ENCODE measurements around the gene COL6A1.

COL6A1 gene

DNA sequence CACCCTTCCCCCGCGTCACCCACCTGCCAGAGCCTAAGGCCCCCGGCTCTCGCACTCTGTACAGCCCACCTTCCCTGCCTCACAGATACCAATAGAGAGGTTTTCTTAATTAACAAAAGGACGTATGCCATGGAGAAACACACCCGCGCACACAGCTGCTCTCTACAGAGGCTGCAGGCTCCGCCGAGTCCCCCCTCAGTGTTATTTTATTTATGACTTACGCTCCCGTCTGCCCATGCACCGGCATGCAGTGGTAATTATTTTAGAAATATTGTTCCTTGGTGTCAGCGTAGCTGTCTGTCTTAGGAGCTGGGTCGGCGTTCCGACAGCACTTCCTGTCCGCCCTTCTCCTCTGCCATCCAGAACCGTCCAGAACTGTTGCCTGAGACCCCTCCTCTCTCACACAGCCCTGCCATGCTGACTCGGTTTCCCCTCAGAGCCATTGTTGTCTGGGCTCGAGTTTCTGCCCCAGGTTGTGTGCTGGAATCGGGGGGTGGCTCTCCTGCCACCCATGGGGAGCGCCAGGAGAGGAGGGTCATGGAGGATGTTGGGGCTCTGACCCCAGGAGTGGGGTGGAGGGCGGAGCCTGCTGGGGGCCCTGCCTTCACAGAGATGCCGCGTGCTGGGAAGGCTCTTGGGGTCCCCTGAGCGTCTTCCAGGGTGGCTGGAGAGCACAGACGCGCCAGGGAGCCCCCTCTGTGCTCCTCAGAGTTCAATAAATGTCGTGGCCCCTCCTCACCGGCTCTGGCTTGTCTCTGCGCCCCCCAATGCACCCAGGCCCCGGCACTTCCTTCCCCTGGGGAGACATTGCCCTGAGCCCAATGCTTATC is 39.6 kb upstream of the COL6A1 start:
- FAIRE-seq (no peak), DNase-seq (ENCODE audit: insufficient read length, low spot score) (no peak)
- TF ChIP-seq, protein P1, sequence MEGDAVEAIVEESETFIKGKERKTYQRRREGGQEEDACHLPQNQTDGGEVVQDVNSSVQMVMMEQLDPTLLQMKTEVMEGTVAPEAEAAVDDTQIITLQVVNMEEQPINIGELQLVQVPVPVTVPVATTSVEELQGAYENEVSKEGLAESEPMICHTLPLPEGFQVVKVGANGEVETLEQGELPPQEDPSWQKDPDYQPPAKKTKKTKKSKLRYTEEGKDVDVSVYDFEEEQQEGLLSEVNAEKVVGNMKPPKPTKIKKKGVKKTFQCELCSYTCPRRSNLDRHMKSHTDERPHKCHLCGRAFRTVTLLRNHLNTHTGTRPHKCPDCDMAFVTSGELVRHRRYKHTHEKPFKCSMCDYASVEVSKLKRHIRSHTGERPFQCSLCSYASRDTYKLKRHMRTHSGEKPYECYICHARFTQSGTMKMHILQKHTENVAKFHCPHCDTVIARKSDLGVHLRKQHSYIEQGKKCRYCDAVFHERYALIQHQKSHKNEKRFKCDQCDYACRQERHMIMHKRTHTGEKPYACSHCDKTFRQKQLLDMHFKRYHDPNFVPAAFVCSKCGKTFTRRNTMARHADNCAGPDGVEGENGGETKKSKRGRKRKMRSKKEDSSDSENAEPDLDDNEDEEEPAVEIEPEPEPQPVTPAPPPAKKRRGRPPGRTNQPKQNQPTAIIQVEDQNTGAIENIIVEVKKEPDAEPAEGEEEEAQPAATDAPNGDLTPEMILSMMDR (IDR thresholded peaks at IDR 0.05; ENCODE audit: insufficient read depth, missing control alignments): no peak

DNA sequence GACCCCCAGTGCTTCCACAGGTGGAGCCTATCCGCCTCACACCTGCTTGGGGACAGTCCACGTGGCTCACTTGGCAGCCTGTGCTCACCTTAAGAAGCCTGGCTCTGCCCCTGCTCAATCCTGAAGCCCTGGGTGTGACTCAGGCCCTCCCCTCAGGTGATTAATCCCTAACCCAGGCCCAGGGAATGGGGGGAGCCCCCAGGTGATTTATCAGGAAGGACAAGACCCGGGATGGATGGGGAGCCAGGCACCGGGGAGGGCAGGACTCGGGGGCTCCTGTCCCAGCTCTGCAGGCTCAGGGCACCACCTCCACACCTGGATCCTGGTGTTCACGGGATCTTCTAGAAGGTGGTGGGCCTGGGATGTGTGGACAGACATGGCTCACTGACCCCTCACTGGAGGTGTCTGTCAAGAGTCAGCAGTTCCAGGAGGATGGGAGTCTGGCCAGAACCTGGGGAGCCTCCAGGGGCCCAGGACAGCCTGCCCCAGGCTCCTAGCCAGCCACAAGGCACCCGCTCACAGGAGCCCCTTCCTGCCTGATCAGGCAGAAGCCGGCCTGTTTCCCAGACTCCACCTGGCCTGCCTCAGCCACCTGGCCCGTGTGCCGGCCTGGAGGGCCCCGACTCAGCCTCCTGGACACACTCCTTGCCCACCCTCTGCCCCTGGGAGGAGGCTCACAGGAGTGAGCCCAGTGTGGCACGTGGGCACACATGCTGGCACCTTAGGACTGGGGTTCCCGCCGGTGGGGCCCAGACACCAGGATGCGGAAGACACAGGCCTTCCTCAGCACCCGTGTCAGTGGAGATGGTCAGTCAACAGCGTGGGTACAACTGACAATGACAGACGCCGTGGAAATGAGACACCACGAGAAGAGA is 38.6 kb upstream of the COL6A1 start:
- TF ChIP-seq, protein P1 (IDR thresholded peaks at IDR 0.05; ENCODE audit: insufficient read depth, missing control alignments): no peak
- DNase-seq (ENCODE audit: insufficient read length, low spot score) (no peak), FAIRE-seq (no peak)

DNA sequence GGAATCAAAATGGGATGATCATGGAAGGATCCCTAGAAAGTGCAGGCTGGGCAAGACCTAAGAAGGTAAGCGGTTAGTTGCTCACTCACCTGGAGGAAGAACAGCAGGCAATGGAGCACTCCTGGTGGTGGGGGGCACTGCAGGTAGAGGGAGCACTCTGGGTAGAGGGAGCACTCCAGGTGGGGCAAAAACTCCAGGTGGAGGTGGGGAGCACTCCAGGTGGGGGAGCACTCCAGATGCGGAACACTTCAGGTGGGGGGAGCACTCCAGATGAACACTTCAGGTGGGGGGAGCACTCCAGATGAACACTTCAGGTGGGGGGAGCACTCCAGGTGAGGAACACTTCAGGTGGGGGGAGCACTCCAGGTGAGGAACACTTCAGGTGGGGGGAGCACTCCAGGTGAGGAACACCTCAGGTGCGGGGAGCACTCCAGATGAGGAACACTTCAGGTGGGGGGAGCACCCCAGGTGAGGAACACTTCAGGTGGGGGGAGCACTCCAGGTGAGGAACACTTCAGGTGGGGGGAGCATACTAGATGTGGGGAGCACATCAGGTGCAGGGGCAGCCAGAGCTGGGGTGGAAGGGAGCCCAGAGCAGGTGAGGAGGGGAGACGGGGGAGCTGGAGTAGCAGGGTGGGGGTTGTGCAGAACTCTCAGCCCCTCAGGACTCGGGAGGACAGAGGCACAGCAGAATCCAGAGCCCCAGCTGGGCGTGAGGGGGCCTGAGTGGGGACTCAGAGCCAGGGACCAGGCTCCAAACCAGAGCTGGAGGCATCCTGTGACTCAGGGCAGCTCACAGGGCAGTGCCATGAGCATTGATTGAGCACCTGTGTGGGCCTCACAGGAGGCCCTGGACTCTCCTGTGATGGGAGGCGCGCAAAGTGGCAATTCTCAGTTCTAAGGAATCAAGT is 37.7 kb upstream of the COL6A1 start:
- DNase-seq (ENCODE audit: insufficient read length, low spot score) (peak; percentile 31), FAIRE-seq (no peak)
- TF ChIP-seq, protein P1 (IDR thresholded peaks at IDR 0.05; ENCODE audit: insufficient read depth, missing control alignments): no peak

DNA sequence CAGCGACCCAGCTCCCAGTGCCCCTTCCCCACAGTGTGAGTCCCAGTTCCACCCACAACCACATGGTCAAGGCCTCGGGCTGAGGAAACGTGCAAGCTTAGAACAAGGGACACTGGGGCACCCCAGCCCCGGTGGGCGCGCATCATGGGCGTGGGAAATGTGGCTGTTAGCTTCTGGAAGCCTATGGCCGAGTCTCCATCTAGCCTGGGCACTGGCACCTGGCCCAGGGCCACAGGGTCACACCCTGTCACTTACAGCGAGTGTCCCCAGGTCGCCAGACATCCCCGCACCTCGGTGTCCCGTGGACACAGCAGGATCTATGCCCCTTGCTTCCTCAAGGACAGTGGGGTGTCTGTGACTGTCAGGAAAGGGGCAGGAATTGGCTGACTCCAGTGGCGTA is 37.0 kb upstream of the COL6A1 start:
- DNase-seq (ENCODE audit: insufficient read length, low spot score): peak; percentile 18
- TF ChIP-seq, protein P1 (IDR thresholded peaks at IDR 0.05; ENCODE audit: insufficient read depth, missing control alignments): no peak
- FAIRE-seq: no peak

DNA sequence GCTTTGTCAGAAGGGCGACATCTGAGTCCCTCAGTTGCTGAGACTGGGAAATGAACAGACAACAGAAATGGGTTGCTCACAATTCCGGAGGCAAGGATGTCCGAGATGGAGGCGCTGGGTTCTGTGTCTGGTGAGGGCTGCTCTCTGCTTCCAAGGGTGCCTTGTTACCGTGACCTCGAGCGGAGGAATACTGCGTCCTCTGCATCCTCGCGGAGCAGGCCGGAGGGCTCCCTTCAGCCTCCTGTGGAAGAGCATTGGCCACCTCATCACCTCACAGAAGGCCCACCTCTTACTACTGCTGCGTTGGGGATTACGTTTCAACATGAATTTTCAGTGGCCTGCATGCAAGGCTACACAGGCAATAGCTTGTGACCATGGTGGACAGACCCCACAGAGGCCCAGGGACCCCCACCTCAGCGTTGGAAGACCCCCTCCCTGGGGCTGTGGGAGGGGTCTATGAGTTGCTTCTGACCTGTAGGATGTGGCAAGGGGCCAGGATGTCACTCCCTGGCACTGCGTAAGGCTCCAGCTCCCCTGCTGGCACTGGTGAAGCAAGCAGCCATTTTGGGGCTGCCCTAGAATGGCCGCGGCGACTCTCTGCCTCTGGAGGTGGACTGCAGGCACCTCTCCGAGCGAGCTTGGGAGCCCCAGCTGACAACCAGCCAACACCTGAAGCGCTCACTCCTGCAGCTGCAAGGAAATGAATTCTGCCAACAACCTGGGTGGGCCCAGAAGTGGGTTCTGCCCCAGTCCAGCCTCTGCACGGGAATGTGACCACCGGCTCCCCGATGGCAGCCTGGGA is 36.3 kb upstream of the COL6A1 start:
- no peak for FAIRE-seq
- no peak for DNase-seq (ENCODE audit: insufficient read length, low spot score)
- TF ChIP-seq, protein P1 (IDR thresholded peaks at IDR 0.05; ENCODE audit: insufficient read depth, missing control alignments): no peak

DNA sequence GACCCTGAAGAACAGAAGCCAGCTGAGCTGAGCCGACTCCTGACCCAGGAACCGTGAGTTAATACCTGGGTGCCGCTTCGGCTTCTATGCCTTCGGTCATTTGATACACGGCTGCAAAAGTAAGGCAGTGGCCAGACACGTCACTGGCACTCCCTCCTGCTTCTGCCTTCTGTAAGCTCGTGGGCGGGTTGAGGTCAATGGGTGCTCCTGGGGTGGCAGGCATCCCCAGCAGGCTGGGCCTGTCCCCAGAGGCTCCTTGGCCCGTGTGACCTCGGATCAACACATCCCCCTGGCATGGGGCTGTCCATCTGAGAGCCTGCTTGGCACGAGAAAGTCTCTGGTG is 35.7 kb upstream of the COL6A1 start:
- TF ChIP-seq, protein P1 (IDR thresholded peaks at IDR 0.05; ENCODE audit: insufficient read depth, missing control alignments): no peak
- DNase-seq (ENCODE audit: insufficient read length, low spot score) (peak; percentile 20), FAIRE-seq (no peak)
